Ramos (cell line): ENCODE results near the gene C14orf132.

ENCODE experiments used
- in situ Hi-C: fragments of 300-500 bp; cut with MboI; formaldehyde crosslinking; loops from one replicate; pipeline ENCODE4 v1.14.3; 2022; ENCODE audit warnings: low sequenced_read_pairs; ENCODE audit not compliant: unreplicated experiment

Gene C14orf132

DNA sequence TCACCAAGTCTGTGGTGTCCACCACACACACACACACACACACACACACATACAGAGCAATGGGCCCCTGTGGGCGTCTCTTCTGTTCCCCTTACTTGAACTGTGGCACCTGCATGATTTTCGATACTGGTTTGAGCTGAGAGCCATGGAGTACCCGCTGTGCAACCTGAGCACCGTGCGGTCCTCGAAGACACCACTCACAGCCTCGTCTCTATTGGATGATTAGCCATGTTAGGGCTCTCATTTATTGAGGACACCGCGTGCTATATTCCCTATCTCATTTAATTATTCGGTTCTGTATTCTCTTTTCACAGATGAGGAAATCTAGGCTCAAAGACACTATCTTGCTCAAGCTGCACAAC, 623 bp upstream of the C14orf132 start:
- in situ Hi-C loops: no loop called here

- in situ Hi-C loops: no loop called here
Observed at GRCh38 chr14:96039633-96040311, 610 bp downstream of the C14orf132 start.

DNA sequence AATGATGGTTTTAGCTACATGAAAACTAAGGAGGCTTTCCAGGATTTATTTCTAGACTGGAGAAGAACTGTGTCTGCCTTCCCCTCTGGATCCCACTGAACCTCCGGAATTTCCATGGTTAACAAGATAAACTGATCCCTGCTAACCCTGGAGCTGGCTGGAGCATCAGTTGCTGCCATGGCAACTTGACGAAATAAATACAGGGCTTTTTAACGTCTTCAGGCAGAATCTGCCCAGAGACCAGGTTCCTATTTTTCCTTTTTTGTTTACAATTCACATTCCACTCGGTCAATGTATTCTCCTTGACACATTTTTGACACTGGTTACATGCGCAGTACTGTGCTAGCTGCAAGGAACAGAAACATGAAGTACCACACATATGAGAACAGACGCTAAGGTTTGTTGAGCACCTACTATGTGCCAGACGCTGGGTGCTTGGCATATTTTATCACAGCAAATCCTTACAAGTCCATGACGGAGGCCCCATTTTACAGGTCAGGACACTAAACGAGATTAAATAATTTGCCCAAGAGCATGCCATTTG, 1.7 kb downstream of the C14orf132 start:
- in situ Hi-C loops: no loop called here

DNA sequence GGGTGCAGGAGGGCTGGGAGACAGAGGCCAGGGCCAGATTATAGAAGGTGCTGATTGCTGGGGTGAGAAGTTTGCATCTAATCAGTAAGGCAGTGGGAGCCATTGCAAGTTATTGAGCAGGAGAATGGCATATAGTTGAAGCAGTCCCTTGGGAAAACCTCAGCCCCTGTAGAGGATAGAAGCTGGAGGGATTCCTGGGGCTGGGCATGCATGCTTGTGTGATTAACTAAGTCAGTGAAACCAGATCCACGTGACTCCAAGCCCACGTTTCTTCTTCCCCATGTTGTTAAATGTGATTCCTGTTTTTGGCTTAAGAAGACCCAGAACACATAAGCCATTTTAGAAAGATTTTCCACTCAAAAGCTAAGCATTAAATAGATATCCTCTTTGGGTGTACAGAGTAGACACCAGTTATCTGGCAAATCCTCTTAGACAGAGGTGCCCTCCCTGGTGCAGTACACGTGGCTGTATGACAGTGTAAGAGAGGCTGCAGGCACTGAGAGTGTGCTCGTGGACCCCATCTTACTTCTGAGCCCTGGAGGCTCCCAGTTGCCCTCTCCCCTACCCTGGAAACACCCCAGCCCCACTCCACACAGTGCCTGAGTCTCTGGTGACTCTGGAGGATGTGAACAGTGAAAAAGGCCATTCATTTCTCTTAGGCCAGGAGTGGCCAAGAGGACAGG, 3.2 kb downstream of the C14orf132 start:
- in situ Hi-C loops: no loop called here

- in situ Hi-C loops: no loop called here
Observed at GRCh38 chr14:96046630-96047029, 7.5 kb downstream of the C14orf132 start.

DNA sequence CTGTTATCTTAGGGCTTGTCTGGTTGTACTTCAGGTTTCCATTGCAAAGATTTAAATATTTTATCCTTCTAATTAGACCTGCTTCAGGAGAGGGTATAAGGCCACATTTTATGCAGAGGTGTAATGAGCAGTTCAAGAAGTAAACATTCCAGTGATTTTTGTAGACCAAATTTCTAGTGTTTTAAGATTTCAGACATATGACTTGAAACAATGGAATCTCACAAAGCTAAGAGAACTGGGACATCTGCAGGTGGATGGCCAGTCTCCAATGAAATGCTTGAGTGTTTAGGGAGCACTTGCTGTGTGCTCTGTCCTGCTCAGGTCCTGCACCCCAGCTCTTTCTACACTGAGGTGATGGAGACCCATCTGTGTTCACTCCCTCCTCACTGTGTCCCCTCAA, 7.9 kb downstream of the C14orf132 start:
- in situ Hi-C loops: no loop called here

DNA sequence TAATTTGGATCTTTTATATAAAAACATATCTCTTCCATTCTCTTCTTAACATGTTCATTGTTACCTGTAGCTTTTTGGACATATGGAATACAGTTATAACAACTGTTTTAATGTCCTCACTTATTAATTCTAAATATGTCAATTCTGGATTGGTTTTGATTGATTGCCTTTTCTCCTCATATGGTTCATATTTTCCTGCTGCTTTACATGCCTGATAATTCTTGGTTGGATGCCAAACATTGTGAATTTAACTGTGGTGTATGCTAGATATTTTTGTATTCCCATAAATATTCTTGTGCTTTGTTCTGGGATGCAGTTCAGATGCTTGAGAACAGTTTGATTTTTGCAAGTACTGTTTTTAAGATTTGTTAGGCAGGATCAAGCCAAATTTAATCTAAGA, 10.8 kb downstream of the C14orf132 start:
- in situ Hi-C loops: no loop called here

- in situ Hi-C loops: no loop called here
Observed at GRCh38 chr14:96050482-96050881, 11.3 kb downstream of the C14orf132 start.

DNA sequence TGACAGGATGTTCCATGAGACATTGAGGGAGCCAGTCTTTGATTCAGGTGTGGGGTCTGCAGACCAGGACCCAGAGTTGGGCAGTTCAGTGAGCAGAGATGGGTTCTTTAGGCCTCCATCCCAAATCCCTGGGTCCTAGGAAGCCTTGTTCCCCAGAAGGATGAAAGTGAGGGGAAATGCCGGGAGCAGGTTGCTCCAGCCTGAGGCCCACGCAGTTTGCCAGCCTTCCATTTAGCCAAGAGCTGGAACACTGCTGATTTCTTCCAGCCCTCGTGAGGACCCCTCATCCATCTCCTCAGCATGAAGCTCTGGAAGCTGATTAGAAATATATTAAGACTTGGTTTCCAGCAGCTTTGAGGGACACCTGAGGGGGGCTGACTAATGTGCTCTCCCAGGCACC, 12.1 kb downstream of the C14orf132 start:
- in situ Hi-C loops: no loop called here

DNA sequence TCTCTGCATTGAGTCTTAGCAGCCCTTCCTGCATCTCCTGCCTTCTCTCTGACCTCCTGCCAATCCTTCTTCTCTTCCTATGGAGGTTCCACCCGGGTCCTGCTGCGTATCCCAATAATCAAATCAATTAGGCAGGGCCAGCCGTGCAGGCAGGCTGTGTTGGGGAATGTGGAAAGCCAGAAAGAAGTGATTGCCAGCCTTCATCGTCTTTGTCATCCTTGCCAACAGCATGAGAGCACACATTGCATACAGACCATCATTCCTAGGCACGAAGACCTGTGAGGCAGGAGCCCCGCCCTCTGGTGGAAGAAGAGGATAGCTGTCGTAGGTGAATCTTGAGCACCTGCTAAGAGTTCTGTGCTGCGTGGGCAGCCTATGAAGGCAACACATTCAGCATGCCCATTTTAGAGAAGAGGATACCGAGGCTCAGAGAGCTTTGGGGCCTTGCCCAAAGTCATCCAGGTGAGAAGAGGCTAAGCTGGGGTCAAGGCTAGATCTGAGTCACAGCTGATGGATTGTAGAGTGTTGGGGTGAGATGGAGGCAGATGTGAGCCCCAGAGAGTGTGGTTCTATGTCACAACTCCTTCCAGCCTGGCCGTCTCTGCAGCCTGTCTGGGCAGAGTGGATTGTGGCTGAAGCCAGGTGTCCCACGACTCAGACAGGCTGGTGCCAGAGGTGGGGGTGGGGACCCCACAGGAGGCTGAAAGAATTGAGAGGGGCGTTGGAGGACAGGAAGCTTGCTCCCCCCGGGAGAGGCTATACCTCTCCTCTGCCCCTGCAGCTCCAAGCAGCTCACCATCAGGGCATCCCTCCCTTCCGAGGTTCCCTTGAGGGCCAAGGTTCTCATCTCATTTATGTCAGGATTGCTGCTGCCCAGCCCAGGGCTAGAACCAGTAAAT, 12.7 kb downstream of the C14orf132 start:
- in situ Hi-C loops: no loop called here

GRCh38 chr14:96052541-96053247, 13.5 kb downstream of the C14orf132 start:
- in situ Hi-C loops: no loop called here

- in situ Hi-C loops: no loop called here
Observed at GRCh38 chr14:96053248-96053599, 14.1 kb downstream of the C14orf132 start.

GRCh38 chr14:96053600-96054381, 14.6 kb downstream of the C14orf132 start:
- in situ Hi-C loops: no loop called here

DNA sequence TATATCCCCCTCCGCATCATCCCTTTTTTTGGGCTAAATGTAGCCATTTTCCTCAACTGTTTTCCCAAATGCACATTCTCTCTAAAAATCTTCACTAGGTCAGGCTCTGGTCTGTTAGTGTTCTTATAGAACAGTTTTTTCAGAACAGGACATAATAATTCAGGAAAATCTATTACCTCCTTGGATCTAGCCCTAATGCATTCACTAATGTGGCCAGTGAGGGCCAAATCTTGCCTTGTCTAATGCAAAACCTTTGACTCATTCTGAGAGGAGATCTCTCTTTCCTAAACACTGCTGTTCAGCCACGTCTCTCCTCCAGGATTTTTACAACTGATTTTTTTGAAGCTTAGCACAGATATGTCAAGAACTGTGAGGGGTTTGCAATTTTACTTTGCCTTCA, 15.5 kb downstream of the C14orf132 start:
- in situ Hi-C loops: no loop called here

GRCh38 chr14:96055065-96055752, 16.0 kb downstream of the C14orf132 start:
- in situ Hi-C loops: no loop called here

DNA sequence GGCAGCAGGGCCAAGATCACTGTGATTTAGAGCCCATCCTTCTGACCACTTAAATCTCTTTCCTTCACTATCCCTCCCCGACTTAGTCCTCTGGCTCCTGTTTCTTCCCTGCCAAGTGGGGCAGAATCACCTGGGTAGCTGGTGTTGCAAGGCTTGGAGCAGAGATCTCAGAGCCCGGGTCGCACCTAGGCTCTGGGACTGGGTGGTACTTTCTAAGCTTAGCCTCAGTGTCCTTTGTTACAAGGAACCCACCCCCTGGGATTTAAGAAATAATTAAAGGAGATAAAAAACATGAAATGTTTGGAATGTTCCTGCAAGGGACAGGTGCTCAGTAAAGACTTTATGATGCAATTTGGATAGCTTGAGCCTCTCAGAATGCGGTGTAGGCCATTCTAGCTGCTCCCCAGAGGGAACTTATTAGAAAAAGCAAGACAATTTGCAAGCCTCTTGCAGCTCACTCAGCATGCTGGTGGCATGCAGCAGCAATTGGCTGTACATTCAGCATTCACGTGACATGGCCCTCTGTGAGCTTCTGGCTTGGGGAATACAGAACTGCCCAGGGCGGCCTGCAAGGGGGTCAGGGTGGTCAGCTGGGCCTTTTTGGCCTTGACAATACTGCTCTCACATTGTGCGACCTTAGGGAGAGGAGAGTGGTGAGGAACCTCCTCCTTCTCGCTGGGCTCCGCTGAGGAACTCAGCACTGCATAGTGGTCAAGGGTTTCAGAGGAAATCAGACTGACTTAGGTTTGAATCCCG, 16.8 kb downstream of the C14orf132 start:
- in situ Hi-C loops: no loop called here

DNA sequence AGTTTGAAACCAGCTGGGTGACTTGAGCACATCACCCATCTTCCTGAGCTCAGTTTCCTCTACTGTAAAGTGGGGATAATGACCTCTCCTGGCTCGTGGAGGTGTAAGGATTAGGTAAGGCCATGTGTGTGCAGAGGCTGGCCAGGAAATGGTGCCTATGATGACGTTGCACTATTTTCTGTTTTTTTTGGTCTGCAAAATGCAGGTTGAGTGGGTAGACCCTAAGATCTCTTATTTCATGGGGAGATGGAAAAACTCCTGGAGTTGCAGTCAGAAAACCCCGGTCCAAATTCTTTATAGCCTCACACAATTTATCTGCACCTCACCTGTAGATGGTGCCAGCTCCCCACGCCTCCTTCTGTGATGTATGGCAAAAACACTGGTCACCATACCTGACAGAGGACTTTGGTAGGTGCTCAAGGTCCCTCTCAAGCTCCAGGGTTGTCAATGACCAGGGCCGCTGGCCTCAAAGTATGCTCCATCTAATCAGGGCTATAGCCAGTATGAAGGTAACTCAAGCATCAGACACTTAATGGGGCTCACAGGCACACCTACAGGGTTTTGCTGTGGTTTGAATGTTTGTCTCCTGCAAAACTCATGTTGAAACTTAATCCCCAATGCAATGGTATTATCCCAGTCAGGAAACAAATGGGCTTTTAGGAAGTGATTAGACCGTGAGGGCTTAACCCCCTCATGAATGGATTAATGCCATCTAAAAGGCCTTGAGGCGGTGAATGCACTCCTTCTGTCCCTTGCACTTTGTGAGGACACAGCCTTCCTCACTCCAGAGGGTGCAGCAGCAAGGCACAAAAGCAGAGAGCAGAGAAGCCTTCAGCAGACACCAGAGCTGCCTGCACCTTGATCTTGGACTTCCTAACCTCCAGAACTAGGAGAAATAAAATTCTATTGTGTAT, 17.6 kb downstream of the C14orf132 start:
- in situ Hi-C loops: no loop called here
